ENCODE measurements around the gene FOXM1. TPM values are rescaled to one million over a fixed set of nuclear protein-coding genes. Genes with fewer than 3 reads are reported as not detected.

The FOXM1 gene
- 1.3 and 2.0 TPM in 2 replicates for total RNA-seq

DNA sequence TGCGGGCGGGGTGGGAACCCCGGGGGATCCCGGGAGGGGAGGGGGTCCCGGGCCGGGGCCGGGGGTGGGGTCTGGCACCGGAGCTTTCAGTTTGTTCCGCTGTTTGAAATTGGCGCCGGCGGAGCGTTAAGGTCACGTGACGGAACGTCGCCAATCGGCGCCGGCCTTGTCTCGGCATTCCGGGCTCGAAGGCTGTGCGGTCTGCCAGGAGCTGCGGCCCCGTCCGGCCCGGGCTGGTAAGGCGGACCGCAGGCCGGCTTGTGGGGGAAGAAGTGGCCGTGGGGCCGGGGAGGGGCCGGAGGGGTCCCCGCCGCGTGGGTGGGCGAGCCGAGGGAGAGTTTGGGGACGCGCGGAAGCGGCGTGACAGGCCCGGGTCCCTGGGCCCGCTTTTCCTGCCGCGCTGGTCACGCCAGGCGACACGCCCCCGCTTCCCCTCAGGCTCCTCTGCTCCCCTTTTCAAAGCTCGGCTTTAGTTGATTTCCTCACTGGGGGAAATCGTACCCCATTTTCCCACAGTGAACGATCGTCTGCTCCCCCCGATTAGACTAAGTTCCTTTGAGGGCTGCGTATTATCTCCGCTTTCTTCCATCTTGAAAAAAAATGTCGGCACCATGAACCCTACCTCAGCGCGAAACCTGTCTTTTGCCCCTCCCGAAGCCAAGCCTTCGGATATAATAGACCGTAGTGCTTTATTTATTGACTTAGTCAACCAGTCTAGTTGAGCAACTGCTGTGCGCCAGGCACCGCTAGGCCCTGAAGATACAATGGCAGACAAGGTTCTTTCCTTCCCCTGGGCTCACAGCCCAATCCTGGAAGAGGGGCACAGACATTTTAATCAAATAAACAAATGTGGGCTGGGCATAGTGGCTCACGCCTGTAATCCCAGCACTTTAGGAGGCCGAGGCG, at the start of gene FOXM1, which contains the start of gene RHNO1:
FOXM1 (minus strand) TSS at position 128 of the 906 bp plus-strand sequence. CDS start 2,696 bp downstream, outside the sequence.
RHNO1 (plus strand) TSS at position 177 of the 906 bp plus-strand sequence. CDS start 8,144 bp downstream, outside the sequence.

GRCh38 chr12:2890388-2891239, 13.6 kb upstream of the FOXM1 start, which contains the start of gene TULP3:
TSS of gene TULP3 (plus strand) at chr12:2890891. CDS start at chr12:2890948, 57 bp downstream.

DNA sequence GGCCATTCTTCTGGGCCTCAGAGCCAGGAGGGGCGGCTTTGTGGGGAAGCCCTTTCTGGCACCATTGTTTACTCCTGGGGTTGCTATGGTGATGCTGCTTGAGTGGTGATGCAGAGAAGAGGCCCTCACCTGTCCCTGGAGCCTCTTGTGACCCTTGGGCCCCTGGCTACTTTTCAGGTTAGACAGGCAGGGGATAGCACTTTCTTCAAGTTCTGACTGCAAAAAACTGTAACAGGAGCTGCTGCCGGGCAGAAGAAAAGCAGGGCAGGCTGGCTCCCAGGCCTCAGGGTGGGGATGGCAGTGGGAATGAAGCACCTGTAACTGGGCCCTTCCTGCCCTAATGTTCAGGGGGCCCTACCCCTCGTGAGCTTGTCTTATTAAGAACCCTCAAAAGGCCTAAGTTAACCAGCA, 19.9 kb downstream of the FOXM1 start, which contains the start of gene TEX52:
TEX52 (minus strand) TSS at position 19 of the 411 bp plus-strand sequence; CDS start at position 6, 13 bp downstream.

GRCh38 chr12:2834581-2835491, 42.1 kb downstream of the FOXM1 start, which contains the start of gene NRIP2:
TSS of gene NRIP2 (minus strand) at chr12:2835035. CDS start at chr12:2834983, 52 bp downstream.

GRCh38 chr12:2812290-2813213, 64.4 kb downstream of the FOXM1 start, which contains the start of gene ITFG2:
TSS of gene ITFG2 (plus strand) at chr12:2812668. CDS start at chr12:2812761, 93 bp downstream.

Other genes with a start within 250 kb of the FOXM1 start
- gene FKBP4, start 82.2 kb downstream of the FOXM1 start, total RNA-seq: 21.6 and 29.3 TPM in 2 replicates
- 14.3 and 21.0 TPM in 2 replicates for gene ITFG2, start 64.5 kb downstream of the FOXM1 start, total RNA-seq
- gene NRIP2, start 42.1 kb downstream of the FOXM1 start, total RNA-seq: under 0.01 TPM in 1 of 2 replicates, not detected in the other
- gene TEX52, start 20.1 kb downstream of the FOXM1 start, total RNA-seq: not detected in 2 replicates
- gene RHNO1, start within 50 bp of the FOXM1 start, total RNA-seq: 7.3 and 15.0 TPM in 2 replicates
- gene TULP3, start 13.7 kb upstream of the FOXM1 start, total RNA-seq: 14.3 and 14.8 TPM in 2 replicates
- gene TEAD4, start 82.2 kb upstream of the FOXM1 start, total RNA-seq: 2.5 and 3.6 TPM in 2 replicates
- gene TSPAN9, start 200.2 kb upstream of the FOXM1 start, total RNA-seq: 23.2 and 60.1 TPM in 2 replicates